NK-92 (cell line): Measurements from ENCODE around the gene CDKN2A.

ENCODE experiments used
- DNase-seq: peaks from one replicate; lab custom pipeline; 2025; ENCODE audit not compliant: unreplicated experiment; lab: John Stamatoyannopoulos, UW

Gene CDKN2A

GRCh38 chr9:22008384-22008716 is 14.2 kb upstream of the CDKN2A start:
- no peak for DNase-seq

GRCh38 chr9:22005702-22006606 is 11.8 kb upstream of the CDKN2A start:
- no peak for DNase-seq

- no peak for DNase-seq
Observed at GRCh38 chr9:22005021-22005701, 11.0 kb upstream of the CDKN2A start.

- no peak for DNase-seq
Observed at GRCh38 chr9:22002038-22002437, 7.8 kb upstream of the CDKN2A start.

- no peak for DNase-seq
Observed at GRCh38 chr9:21998026-21998425, 3.8 kb upstream of the CDKN2A start.

- no peak for DNase-seq
Observed at GRCh38 chr9:21997480-21997879, 3.3 kb upstream of the CDKN2A start.

GRCh38 chr9:21996858-21997257 is 2.7 kb upstream of the CDKN2A start:
- DNase-seq, result no peak

- no peak for DNase-seq
Observed at GRCh38 chr9:21996438-21996837, 2.2 kb upstream of the CDKN2A start.

GRCh38 chr9:21995666-21996398 is 1.6 kb upstream of the CDKN2A start:
- no peak for DNase-seq

GRCh38 chr9:21995006-21995665 is 944 bp upstream of the CDKN2A start:
- DNase-seq, result no peak

- no peak for DNase-seq
Observed at GRCh38 chr9:21994556-21995005, 389 bp upstream of the CDKN2A start, which contains the start of gene CDKN2B-AS1. CDKN2B-AS1 (plus strand) TSS chr9:21994791.

- no peak for DNase-seq
Observed at GRCh38 chr9:21993007-21993406, 1.2 kb downstream of the CDKN2A start.

- no peak for DNase-seq
Observed at GRCh38 chr9:21991072-21991959, 2.9 kb downstream of the CDKN2A start.

GRCh38 chr9:21989440-21990189 is 4.6 kb downstream of the CDKN2A start:
- no peak for DNase-seq

- no peak for DNase-seq
Observed at GRCh38 chr9:21988056-21988990, 5.9 kb downstream of the CDKN2A start.

GRCh38 chr9:21985964-21986667 is 8.1 kb downstream of the CDKN2A start:
- DNase-seq, result no peak

- DNase-seq, result no peak
Observed at GRCh38 chr9:21984101-21984500, 10.1 kb downstream of the CDKN2A start.

GRCh38 chr9:21983561-21983935 is 10.6 kb downstream of the CDKN2A start:
- DNase-seq, result no peak
